HG03025 (cell line): ENCODE measurements around the gene SORCS2.

Source experiments
- ATAC-seq: cut with Tn5 transposase; IDR thresholded peaks from one replicate; pipeline ENCODE4 v1.9.1; 2021; ENCODE audit warnings: mild to moderate bottlenecking, moderate library complexity; ENCODE audit not compliant: unreplicated experiment, low FRiP score

The SORCS2 gene

DNA sequence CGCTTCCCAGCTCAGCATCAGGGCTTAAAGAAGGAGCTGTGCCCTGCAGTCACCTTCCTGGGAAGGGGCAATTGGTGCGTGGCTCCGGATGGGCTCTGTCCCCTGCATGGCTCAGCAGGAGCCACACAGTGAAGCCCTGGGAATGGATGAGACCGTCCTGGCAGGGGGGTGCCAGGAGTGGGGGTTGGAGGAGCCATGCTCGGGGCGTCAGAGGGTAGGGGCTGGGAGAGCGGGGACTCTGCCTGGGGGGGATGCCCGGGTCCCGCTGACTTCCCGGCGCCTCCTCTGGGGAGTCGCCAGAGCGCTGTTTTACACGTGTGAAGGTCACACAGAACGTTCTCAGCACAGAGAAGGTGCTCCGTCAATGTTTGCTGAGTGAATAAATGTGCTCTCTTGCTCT lies 563.2 kb downstream of the SORCS2 start:
- ATAC-seq, result no peak

DNA sequence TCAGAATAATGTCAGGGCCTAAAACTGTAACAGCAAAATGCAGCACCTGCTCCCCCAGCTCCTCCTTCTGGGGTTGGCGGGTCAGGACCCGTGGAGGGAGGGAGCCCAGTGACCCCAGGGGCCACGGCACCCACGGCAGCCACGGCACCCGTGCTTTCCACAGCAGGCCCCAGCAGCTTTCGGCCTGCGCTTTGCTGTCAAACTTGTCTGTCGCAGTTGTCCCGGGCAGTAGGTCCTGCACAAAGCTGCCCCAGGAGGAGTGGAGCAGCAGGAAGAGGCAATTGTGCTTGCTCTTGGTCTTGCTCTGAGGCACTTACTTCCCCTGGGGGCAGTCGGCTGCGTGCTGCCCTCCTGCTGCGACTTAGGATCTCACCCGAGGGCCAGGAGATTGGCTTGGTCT lies 563.7 kb downstream of the SORCS2 start:
- ATAC-seq, result no peak

DNA sequence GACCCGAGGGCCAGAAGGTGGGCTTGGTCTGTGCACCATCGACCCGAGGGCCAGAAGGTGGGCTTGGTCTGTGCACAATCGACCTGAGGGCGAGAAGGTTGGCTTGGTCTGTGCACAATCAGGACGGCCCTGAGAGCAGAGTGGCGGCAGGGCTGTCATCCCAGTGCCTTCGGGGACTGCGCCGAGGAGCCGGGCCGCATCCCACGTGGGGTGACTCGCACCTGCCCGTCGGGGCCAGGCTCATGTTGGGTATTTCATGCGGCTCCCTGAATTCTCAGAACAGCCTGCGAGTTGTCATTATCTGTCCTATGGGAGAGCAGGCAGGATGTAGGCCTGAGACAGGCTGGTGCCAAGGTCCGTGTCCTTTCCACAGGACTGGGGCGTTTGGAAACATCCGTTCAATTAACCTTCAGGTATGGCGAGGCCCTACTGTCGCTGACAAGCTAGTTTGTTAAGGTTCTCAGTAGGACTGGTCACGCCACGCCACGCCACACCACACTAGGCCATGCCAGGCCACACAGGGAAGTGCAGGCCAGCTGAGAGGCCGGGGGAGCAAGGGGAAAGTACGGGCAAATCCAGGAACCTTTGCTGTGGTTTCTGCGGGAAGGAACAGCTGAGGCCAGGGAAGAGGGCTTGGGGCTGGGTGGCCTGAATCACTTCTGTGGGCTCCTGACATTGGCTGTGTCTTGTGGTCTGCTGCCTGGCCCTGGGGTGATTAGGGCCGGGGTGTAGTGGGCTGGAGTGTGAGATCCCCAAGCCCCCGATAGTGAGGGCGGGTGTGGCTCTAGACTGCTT lies 564.4 kb downstream of the SORCS2 start:
- ATAC-seq, result no peak

DNA sequence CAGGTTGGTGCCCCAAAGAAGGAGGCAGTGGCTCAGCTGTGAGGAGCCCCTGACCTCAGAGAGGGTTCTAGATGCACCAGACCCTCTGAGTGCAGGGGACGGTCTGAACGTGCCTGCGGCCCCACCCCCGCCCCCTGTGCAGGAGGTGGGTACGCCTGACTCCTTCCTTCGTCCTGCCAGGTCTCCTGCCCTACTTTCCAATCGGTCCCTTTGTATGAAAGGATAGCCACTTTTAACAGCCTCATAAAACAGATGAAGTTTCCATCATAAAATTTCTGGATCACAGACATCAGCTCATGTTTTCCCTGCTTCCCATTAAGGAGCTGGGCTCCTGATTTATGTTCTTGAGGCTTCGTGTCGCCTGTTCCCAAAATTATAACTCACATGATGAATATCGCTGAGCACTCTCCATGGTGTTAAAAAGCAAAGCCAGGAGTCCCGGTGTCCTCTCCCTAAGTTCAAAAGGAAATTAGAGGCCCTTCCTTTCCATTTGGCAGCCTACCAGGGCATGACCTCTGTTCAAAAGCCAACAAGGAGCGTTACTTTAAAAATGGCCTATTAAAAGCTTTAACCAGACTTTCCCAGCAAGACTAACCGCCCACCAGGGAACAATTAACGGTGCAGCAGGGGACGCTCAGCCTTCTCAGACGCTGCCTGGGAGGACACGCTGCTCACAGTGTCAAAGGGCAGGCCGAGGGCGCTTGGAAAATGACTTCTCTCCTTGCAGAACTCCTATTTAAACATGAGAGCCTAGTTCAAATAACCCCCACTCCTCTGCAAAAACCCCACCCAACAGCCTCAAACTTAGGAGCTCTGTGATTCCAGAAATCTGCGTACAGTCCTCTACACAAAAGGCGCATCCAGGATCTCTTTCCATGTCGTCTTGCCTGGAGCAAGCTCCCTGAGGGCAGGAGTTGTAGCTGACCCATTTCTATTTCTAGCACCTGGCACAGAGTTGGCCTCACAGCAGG lies 565.4 kb downstream of the SORCS2 start:
- ATAC-seq, result no peak

DNA sequence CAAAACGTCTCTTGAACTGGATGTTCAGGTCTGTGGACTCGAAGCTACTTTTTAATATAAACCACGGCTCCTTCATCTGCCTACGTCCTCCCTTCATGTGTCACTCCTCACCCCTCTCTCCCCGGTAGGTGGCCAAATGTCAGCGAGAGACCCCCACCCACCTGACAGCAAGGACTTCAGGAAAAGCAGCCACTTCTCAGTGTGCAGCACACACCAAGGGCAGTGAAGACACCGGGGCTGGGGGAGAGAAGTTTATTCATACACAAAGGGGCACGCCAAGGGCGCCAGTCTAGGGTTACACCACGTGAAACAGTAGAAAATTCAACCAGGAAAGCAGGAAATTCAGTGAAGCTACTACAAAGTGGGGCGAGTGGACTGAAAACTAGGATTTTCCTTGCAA lies 566.1 kb downstream of the SORCS2 start:
- no peak for ATAC-seq

DNA sequence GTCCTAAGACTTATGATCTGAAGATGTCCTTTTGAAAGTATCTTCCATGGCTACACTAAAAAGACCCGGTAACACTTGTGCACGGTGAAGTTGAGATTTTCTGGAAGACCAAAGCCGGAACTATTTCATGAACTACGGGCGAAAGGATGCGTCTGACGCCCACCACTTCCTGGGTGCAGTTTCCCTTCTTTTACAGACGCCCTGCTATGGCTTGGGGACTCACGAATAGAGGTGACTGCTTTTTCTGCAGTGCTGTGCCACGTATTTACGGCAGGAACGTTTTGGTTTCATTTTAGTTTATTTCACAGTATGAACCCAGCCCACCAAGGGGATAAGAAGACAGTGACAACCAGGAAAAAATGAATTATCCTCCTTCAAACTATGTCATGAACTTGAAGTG lies 566.9 kb downstream of the SORCS2 start:
- ATAC-seq, result no peak

DNA sequence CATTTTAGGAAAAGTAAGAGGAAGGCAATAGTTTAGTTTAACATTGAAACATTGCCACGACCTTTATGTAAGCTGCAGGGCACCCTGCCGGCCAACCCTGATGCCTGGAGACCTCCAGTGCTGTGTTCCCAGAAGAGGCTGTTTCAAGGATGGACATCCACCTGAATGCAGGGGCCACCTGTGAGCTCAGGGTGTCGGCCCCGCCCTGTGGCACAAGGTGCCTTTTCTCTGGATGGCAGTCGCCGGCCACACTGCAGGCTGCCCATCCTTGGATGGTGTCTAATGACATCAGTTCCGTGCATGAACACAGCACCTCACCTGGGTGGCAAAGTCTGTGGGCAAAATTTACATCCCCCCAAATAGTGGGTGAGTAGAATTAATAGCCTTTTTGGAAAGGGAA lies 567.3 kb downstream of the SORCS2 start:
- ATAC-seq, result no peak

DNA sequence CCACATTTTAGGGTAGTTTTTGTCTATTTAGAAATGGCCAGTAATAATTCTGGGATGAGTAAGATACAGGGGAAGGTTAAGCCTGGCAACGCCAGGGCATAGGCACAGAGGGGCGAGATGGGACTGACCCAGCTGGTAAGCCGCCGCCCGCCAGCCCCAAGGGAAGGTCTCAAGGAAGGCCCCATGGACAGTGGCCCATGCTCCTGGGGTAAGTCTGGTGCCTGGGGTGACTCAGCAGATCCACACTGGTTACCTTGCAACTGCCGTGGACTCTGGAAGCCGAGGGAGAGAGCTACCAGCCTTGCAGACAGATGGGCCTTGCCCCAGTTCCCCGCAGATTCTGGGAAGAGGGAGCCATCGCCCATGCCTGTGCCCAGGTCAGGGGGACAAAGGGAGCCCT lies 567.9 kb downstream of the SORCS2 start:
- ATAC-seq, result no peak

DNA sequence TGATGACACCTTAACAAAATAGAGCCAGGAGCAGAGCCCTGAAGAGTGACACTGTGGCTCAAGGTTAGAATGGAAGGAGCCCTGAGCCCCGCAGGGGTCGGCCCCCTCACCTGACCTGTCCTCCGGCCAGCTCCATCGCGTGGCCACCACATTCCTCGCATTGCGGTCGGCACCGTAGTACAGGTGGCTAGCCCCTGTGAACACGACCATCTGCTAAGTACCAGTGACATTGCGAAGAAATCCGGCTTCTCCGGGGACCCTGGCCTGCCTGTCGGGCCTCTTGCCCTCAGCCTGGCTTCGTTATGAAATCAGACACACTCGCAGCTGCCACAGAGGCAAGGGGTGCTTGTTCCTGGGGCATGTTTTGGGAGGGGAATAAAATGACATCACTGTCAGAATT lies 568.4 kb downstream of the SORCS2 start:
- ATAC-seq, result no peak

DNA sequence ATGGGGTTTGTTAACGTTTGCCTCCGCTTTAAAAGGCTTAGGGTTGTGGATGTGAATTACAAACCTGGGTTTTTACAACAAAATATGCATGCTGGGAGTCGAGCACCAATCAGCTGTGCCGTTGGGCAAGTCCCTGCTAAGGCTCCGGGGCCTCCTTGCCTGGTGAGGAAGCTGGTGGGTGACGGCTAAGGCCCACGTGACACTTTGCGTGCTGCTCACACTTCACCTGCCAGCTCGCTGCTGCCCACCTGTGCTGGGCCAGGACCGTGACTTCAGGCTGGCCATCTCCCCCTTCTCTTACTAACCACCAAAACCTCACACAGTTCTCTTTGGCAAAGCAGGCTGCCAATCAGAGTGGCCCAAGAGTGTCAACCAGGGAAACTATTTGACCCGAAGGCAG lies 569.0 kb downstream of the SORCS2 start:
- no peak for ATAC-seq

DNA sequence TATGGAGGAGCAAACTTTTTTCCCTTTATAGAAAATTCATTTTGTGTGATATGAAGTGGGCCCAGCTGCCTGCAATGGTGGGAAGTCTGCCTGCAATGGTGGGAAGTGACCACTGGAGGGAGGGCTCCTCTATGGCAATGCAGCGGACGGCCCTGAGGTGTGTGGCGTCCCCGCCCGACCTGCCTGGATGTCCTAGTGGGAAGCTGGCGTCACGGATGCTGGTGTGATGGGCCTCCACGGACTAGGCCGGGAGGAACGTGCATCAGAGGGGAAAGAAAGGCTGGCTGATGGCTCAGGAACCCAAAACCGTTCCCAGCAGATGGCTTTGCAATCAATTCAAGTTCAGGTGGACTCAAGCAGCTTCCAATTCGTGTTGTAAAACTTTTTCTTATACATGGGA lies 569.4 kb downstream of the SORCS2 start:
- peak; percentile 74 for ATAC-seq

DNA sequence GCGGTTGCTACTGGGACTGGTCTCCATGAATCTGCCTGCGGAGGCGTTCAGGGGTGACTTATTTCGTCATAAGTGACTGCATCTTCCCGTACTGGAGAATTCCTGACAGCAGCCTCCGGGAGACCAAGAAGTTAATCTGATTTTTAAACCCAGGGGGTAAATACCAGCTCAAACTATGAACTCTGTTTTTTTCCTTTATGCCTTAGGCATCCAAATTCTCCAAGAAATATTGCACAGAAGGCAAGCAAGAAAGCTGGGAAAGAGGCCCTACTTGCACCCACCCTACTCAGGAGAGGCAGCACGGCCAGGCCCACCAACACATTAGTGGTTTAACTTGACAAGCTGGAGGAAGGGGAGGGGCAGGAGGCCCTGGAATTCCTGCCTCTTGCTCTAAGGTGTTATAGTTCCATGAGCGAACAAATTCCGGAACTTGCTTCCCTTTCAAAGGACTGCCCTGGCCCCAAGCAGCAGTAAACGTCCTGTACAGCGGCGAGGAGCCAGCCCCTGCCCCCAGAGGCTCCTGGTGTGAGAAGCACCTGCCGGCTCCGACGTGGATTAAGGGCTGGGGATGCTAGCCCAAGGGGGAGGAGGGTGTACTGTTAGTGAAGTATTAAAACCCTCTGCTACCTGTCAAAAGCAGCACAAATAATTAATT lies 570.2 kb downstream of the SORCS2 start:
- no peak for ATAC-seq

DNA sequence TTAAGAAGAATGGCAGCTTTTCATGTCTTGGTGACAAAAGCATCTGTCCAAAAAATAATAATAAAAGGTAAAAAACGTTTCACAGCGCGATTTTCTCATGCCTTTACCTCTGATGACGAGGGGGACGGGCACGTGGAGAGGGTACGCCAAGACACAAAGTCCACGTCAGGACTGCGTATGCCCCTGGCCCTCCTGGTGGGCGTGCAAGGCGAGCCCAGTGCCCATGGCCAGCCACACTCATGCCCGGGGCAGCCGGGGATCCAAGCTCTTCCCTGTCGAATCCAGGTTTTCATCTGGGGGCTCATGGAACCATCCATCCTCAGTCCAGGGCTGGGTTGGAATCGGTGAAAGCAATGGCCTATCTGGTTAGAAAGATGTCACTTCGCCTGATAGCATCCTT lies 570.8 kb downstream of the SORCS2 start:
- ATAC-seq, result no peak

DNA sequence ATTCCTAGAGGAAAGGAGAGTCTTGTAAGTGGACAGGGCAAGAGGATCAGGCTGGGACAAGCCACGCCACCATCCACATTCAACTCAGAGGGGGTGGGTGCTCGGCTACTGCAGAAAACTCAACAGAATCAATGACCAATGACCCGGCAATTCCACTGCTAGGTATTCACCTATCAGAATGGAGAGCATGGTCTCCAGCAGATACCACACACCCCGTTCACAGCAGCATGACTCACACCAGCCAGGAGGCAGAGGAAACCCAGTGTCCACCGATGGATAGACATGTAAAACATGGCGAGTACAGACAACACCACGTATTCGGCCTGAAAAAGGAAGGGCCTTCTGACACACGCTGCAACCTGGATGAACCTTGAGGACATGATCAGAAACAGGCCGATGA lies 571.5 kb downstream of the SORCS2 start:
- ATAC-seq, result no peak

DNA sequence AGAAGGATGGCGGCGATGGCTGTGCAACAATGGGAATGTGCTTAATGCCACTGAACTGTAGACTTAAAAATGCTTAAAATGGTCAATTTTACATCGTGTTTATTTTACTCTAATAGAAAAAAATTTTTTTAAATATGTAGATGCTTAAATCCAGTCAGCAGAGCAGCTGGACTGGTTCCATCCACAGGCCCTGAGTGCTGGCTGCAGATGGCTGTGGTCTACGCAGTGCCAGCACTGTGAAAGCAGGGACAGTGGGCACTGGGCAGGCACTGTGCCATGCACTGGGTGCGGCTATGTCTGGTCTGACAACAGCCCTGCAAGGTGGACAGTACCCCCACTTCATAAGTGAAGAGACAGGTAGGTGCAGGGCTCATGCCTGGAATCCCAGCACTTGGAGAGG lies 572.1 kb downstream of the SORCS2 start:
- ATAC-seq, result no peak

DNA sequence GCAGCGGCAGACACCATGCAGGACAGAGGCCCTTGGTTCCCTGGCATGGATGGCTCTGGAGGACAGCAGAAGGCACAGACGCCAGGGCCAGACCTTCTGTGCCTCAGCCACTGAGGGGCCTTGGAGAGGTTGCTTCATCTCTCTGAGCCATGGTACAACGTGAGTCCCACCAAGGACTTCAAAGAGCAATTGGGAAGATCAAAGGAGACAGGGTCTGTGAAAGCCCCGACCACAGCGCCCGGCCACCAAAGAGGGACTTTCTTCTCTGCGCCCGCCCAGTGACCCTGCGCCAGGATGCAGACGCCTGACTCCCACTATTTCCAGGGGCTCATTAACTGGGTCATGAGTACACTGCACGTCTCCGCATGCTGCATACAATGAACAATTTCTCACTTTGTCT lies 573.3 kb downstream of the SORCS2 start:
- no peak for ATAC-seq

DNA sequence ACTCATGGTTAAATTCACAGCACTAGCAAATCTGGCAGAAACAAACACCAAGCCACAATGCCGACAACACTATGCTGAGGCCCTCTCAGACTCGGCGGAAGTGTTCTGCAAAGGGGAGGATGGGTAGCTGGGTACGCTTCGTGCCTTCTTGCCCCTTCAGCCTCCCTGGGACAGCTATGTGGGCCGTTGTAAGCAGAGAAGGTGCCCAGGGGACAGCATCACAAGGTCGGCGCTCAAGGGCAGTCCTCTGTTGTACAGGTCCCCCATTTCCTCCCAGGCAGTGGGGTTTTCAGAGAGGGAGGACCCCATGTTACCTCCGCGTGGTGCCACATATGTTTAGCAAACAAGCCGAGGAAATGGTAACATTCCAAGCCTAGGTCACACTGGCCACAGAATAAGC lies 573.7 kb downstream of the SORCS2 start:
- no peak for ATAC-seq

DNA sequence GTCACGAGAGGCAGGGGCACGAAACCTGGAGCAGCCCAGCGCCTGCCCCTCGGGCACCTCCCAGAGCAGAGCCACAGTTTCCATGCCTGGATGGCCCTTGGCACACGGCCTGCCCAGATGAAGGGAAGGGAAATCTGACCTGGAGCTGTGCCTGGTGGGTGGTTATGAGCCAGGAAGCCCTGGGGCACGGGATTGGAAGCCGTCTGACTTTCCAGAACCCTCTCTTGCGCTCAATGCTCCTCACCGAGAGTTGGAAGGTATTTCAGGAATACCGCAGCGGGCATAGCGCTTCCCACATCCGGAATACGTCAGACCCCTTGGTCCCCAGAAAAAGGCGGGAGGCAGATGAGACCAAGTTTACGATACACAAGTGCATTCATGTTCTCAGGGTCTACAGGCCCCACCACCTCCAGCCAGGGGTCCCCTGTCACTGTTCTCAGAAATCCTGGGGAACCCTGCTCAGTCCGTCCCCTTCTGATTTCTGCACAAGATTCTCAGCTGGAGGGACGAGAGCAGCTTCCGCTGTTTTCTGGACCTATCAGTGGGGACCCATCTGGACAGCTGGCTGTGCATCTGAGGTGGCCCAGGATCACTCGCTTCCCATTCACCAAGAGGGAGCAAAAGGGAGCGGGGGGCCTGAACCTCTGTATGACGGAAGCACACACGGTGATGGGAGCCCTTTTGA lies 574.5 kb downstream of the SORCS2 start:
- ATAC-seq, result no peak

DNA sequence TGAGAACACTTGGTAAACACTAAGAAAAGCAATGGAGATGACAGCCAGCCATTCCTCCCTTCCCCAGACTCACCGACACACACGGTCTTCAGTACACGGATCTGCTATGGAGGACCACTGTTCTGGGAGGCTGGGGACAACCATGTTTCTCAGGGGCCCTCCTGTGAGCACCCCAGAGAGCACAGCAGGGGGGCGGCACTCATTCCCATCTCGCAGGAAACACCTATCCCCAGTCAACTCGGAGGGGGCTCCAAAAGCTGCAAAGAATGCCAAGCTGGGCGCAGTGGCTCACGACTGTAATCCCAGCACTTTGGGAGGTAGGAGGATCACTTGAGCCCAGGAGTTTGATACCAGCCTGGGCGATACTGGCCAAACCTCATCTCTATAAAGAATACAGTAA lies 575.2 kb downstream of the SORCS2 start:
- ATAC-seq, result no peak

DNA sequence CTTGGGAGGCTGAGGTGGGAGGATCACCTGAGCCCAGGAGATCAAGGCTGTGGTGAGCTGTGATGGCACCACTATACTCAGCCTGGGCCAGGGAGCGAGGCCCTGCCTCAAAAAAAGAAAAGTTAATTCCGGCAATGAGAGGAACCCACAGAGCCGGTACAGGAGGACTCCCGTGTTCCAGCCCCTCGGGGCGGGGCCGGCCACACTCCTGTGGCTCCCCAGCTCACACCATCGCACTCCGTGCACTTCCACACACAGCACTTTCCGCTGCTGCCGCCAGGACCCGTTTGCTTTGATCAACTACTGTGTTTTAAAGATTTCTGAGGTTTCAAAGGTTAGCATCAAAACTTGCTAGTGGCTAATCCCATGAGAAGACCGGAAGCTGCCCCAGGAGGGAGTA lies 575.6 kb downstream of the SORCS2 start:
- ATAC-seq, result no peak

DNA sequence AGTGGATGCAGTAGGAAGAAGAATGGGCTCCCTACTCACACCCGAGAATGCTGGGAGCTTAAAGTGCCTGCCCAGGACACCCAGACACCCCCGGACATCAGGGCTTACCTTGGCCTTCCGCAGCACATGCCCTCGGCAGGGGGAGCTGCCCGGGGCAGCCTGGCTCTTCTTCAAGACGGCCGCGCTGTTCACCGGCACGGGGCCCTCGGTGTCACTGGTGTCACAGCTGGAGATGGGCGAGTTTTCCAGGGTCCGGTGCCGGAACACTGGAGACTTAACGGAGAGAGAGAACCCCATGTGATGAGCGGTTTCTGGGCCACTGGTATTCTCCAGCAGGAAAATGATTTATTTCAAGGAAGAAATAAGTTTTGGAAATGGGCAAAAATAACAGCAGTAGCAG lies 576.4 kb downstream of the SORCS2 start:
- ATAC-seq, result no peak
